Caco-2 (cell line): ENCODE data around the gene BMP4. TPM values are rescaled to one million over a fixed set of nuclear protein-coding genes. Genes with fewer than 3 reads are reported as not detected.

Experiments
- BruUV-seq: library from RNA; stranded (reverse); fragments of 400-500 nt; replicated peaks from 2 replicates; lab custom pipeline; 2021; lab: Mats Ljungman, UMichigan
- CTCF ChIA-PET: fragments of 300-600 bp; sonication (Branson Sonifier 250); formaldehyde crosslinking; loops from one replicate; lab custom pipeline; 2022; ENCODE audit warnings: antibody characterized with exemption; lab: Charles Lee
- POLR2A ChIA-PET: fragments of 300-600 bp; sonication (Branson Sonifier 250); formaldehyde crosslinking; loops from one replicate; lab custom pipeline; 2022; ENCODE audit warnings: antibody characterized with exemption; lab: Charles Lee
- DNase-seq, 2 experiments: peaks; one replicate each; pipeline versions ENCODE4 v3.0.0 to v3.0.0-alpha.2; 2020 to 2022
- H3K27me3 ChIP-seq: replicated peaks from 2 replicates; pipeline ENCODE4 v1.6.0; 2011; ENCODE audit warnings: low read length; ENCODE audit not compliant: control insufficient read depth, insufficient read depth
- H3K36me3 ChIP-seq: 2 replicates; pipeline ENCODE4 v1.5.1; 2011; ENCODE audit warnings: low read length; ENCODE audit not compliant: control insufficient read depth, insufficient read depth
- H3K4me1 ChIP-seq: fragments of 250-450 bp; sonication (Bioruptor Pico); 2 replicates; pipeline ENCODE4 v1.5.1; 2020; ENCODE audit warnings: mild to moderate bottlenecking
- H3K4me3 ChIP-seq: 2 replicates; pipeline ENCODE4 v1.5.1; 2011; ENCODE audit warnings: low read depth, mild to moderate bottlenecking, control low read depth, low read length
- H3K9me3 ChIP-seq: fragments of 250-450 bp; sonication (Bioruptor Pico); 2 replicates; pipeline ENCODE4 v1.5.1; 2020; ENCODE audit warnings: mild to moderate bottlenecking, moderate library complexity
- H3K27ac Mint-ChIP-seq: one replicate; pipeline ENCODE4 v1.8.0; 2022; ENCODE audit warnings: mixed read lengths; ENCODE audit not compliant: unreplicated experiment
- H3K27me3 Mint-ChIP-seq: one replicate; pipeline ENCODE4 v1.8.0; 2022; ENCODE audit warnings: mixed read lengths; ENCODE audit not compliant: insufficient read depth, unreplicated experiment
- H3K36me3 Mint-ChIP-seq: one replicate; pipeline ENCODE4 v1.8.0; 2022; ENCODE audit warnings: mild to moderate bottlenecking, mixed read lengths; ENCODE audit not compliant: insufficient read depth, unreplicated experiment
- H3K4me1 Mint-ChIP-seq: one replicate; pipeline ENCODE4 v1.8.0; 2022; ENCODE audit warnings: low read depth, mixed read lengths; ENCODE audit not compliant: unreplicated experiment
- H3K4me3 Mint-ChIP-seq: one replicate; pipeline ENCODE4 v1.8.0; 2022; ENCODE audit warnings: mild to moderate bottlenecking, moderate library complexity, mixed read lengths; ENCODE audit not compliant: unreplicated experiment
- H3K9me3 Mint-ChIP-seq: one replicate; pipeline ENCODE4 v1.8.0; 2022; ENCODE audit warnings: mixed read lengths; ENCODE audit not compliant: unreplicated experiment
- intact Hi-C: fragments of 100-400 bp; cut with micrococcal nuclease; formaldehyde crosslinking; loops from one replicate; pipeline ENCODE4 v1.10.0; 2022; ENCODE audit not compliant: unreplicated experiment
- total RNA-seq: library from RNA; stranded (reverse); gene quantifications from 2 replicates; pipeline ENCODE4 v1.2.3, GENCODE V29; 2022
- TF ChIP-seq, protein P1 (sequence below), 2 experiments: fragments of 200-600 bp in 1 of 2; IDR thresholded peaks; 1 replicate in 1 of 2; 2 replicates in 1 of 2; pipeline versions ENCODE4 v1.5.1 to v1.8.0; 2011 to 2022; ENCODE audit warnings: antibody characterized with exemption in 1 of 2, control low read depth in 1 of 2, inconsistent platforms in 1 of 2, low read depth in 1 of 2, low read length in 1 of 2, mild to moderate bottlenecking in 1 of 2, moderate library complexity in 1 of 2; ENCODE audit not compliant: insufficient read depth in 1 of 2, severe bottlenecking in 1 of 2, unreplicated experiment in 1 of 2

The BMP4 gene
- total RNA-seq, 1 experiment from 2014 or later = 113 TPM

DNA sequence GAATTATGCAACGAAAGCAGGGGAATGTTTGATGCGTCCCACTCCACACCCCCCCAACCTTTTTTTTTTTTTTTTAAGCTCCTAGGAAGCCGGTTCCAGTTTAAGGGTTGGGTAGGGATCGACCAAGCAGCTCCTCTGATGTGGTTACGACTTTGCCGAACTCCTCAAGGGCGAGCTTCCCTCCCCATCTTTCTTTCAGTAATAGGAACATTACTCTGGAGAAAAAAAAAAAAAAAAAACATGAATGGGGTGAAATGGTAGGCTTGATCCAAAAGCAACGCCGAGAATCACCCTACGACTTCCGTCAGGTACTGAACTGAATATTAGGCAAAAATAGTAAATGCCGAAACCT is 9.6 kb downstream of the BMP4 start:
- ChIA-PET POLR2A (interaction anchor here (0.6 to 0.7 kb wide), 2 partner anchors 54 to 67 kb away, joined by 3 to 5 read pairs; no protein-coding TSS in a partner anchor), CTCF (interaction anchor here (0.6 to 0.7 kb wide), 3 partner anchors 228 to 474 kb away, joined by 4 to 8 read pairs (median 4); no protein-coding TSS in a partner anchor)
- DNase-seq = no peak
- H3K27ac Mint-ChIP-seq = no peak overlapping the region
- intact Hi-C loops = no loop called here
- no peaks in the 10 kb centered on the region for H3K27me3 Mint-ChIP-seq
- Histone ChIP-seq H3K9me3 (no peaks in the 10 kb centered on the region), H3K4me1 (peaks cover 21% of the 10 kb centered on the region), H3K27me3 (no peaks in the 10 kb centered on the region), H3K4me3 (no peak overlapping the region), H3K36me3 (no peaks in the 10 kb centered on the region; the same call in 1 of the 2 replicates)
- no TSS peak for BruUV-seq
- H3K9me3 Mint-ChIP-seq = no peaks in the 10 kb centered on the region
- H3K36me3 Mint-ChIP-seq = peaks cover 72% of the 10 kb centered on the region
- peaks cover 28% of the 10 kb centered on the region for H3K4me1 Mint-ChIP-seq
- no peak overlapping the region for H3K4me3 Mint-ChIP-seq
- TF ChIP-seq, protein P1, sequence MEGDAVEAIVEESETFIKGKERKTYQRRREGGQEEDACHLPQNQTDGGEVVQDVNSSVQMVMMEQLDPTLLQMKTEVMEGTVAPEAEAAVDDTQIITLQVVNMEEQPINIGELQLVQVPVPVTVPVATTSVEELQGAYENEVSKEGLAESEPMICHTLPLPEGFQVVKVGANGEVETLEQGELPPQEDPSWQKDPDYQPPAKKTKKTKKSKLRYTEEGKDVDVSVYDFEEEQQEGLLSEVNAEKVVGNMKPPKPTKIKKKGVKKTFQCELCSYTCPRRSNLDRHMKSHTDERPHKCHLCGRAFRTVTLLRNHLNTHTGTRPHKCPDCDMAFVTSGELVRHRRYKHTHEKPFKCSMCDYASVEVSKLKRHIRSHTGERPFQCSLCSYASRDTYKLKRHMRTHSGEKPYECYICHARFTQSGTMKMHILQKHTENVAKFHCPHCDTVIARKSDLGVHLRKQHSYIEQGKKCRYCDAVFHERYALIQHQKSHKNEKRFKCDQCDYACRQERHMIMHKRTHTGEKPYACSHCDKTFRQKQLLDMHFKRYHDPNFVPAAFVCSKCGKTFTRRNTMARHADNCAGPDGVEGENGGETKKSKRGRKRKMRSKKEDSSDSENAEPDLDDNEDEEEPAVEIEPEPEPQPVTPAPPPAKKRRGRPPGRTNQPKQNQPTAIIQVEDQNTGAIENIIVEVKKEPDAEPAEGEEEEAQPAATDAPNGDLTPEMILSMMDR (IDR thresholded peaks at IDR 0.05; ENCODE audit: insufficient read depth in 1 of 2, low read depth in 1 of 2, low read length in 1 of 2, severe bottlenecking in 1 of 2, unreplicated experiment in 1 of 2) = no peak

DNA sequence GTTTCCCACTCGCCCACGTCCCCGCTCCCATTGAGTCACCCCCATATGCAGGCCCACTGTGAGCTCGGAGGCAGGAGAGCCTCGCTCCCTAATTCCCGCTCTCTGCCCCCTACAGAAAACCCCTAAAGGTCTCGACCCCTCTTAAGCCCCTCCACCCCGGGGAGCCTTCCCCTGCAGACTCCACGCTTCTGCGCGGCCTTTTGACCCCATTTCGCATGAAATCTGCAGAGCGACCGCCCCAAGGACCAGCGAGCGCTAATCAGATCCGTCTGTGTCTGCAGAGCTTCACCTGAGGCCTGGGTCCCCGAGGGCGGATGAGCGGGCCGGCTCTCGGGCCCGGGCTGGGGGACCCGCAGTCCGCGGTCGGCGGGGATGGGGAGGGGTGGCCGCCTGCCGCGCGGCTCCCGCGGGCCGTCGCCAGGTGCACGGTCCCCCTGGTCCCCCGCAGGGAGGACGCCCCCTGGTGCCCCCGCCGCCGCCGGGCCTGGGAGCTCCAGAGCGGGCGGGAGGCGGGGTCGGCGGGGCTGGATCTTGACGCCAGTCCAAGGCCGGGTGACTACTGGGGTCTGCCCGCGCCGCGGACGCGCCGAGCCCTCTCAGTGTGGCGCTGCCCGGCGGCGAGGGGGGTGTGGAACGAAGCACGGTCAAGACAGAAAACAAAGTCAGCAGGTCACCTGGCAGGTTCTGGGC is 10.1 kb downstream of the BMP4 start:
- Histone ChIP-seq H3K4me3 (no peak overlapping the region), H3K4me1 (peaks cover 21% of the 10 kb centered on the region), H3K36me3 (no peaks in the 10 kb centered on the region), H3K27me3 (no peaks in the 10 kb centered on the region), H3K9me3 (no peaks in the 10 kb centered on the region)
- H3K27me3 Mint-ChIP-seq = no peaks in the 10 kb centered on the region
- peaks cover 28% of the 10 kb centered on the region for H3K4me1 Mint-ChIP-seq
- TF ChIP-seq, protein P1 (IDR thresholded peaks at IDR 0.05; ENCODE audit: insufficient read depth in 1 of 2, low read depth in 1 of 2, low read length in 1 of 2, severe bottlenecking in 1 of 2, unreplicated experiment in 1 of 2) = no peak
- H3K36me3 Mint-ChIP-seq = peaks cover 66% of the 10 kb centered on the region
- ChIA-PET POLR2A (no interaction called here), CTCF (interaction anchor here (0.6 to 0.9 kb wide), 3 partner anchors 17 to 474 kb away, joined by 3 to 4 read pairs (median 4); no protein-coding TSS in a partner anchor)
- H3K27ac Mint-ChIP-seq = no peak overlapping the region
- H3K4me3 Mint-ChIP-seq = no peak overlapping the region
- intact Hi-C loops = no loop called here
- DNase-seq = no peak
- no peaks in the 10 kb centered on the region for H3K9me3 Mint-ChIP-seq
- no TSS peak for BruUV-seq

DNA sequence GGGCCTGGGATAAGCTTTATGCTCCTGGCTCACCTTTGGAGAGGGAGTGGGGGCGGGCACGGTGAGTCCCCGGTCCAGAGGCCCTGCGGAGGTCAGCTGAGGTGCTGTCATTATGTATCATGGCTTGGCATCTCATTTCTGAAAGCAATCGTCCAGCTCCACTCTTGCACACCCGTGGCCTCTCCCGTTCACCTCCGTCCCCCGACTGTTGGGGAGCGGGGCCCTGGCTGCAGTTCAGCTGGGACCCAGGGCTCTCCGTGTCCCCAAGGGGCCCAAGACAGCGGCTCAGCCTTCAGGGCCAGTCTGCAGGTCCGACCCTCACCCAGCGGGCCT is 10.6 kb downstream of the BMP4 start:
- H3K9me3 Mint-ChIP-seq = no peaks in the 10 kb centered on the region
- Histone ChIP-seq H3K4me1 (peaks cover 21% of the 10 kb centered on the region), H3K27me3 (no peaks in the 10 kb centered on the region), H3K4me3 (no peak overlapping the region), H3K36me3 (no peaks in the 10 kb centered on the region), H3K9me3 (no peaks in the 10 kb centered on the region)
- intact Hi-C loops = no loop called here
- no peak overlapping the region for H3K27ac Mint-ChIP-seq
- DNase-seq = no peak
- TF ChIP-seq, protein P1 (IDR thresholded peaks at IDR 0.05; ENCODE audit: insufficient read depth in 1 of 2, low read depth in 1 of 2, low read length in 1 of 2, severe bottlenecking in 1 of 2, unreplicated experiment in 1 of 2) = no peak
- BruUV-seq = no TSS peak
- ChIA-PET POLR2A (no interaction called here), CTCF (interaction anchor here (0.9 kb wide), 1 partner anchor 16 kb away, joined by 3 read pairs; no protein-coding TSS in a partner anchor)
- no peaks in the 10 kb centered on the region for H3K27me3 Mint-ChIP-seq
- peaks cover 61% of the 10 kb centered on the region for H3K36me3 Mint-ChIP-seq
- peaks cover 28% of the 10 kb centered on the region for H3K4me1 Mint-ChIP-seq
- no peak overlapping the region for H3K4me3 Mint-ChIP-seq
